Ovary (tissue), 9 donors: ENCODE measurements around the gene PTPN14. TPM values are rescaled to one million over a fixed set of nuclear protein-coding genes. Genes with fewer than 3 reads are reported as not detected.

Source experiments
- DNase-seq, 5 donors: peaks; one replicate each; pipeline ENCODE4 v3.0.0-alpha.2; 2019 to 2020
- H3K27ac ChIP-seq, 2 donors: fragments of 200-600 bp; one replicate each; pipeline versions ENCODE4 v1.5.1 to v1.8.0; 2019 to 2022
- H3K27me3 ChIP-seq: fragments of 200-600 bp; one replicate; pipeline ENCODE4 v1.8.0; 2022
- H3K36me3 ChIP-seq: fragments of 200-600 bp; sonication (generic); one replicate; pipeline ENCODE4 v1.5.1; 2019
- H3K4me1 ChIP-seq: one replicate; pipeline ENCODE4 v1.8.1; 2013; ENCODE audit warnings: mild to moderate bottlenecking, moderate library complexity; ENCODE audit not compliant: insufficient read depth
- H3K4me3 ChIP-seq: fragments of 200-600 bp; sonication (generic); one replicate; pipeline ENCODE4 v1.5.1; 2017
- H3K9me3 ChIP-seq, 2 donors: fragments of 200-600 bp in 1 of 2; sonication (generic) in 1 of 2; one replicate each; pipeline versions ENCODE4 v1.5.1 to v1.8.1; 2013 to 2019; ENCODE audit warnings: mild to moderate bottlenecking in 1 of 2, moderate library complexity in 1 of 2
- CTCF ChIP-seq, 3 donors: fragments of 450-650 bp in 2 of 3; fragments of 200-600 bp in 1 of 3; IDR thresholded peaks; one replicate each; pipeline versions ENCODE4 v1.5.1 to v1.8.0; 2016 to 2022; ENCODE audit warnings: antibody characterized with exemption in 3 of 3, mild to moderate bottlenecking in 1 of 3
- EP300 ChIP-seq: sonication (generic); formaldehyde crosslinking; IDR thresholded peaks from one replicate; pipeline ENCODE4 v1.6.1; 2017; ENCODE audit warnings: antibody characterized with exemption
- POLR2A ChIP-seq: fragments of 450-650 bp; IDR thresholded peaks from one replicate; pipeline ENCODE4 v1.6.1; 2017; ENCODE audit warnings: antibody characterized with exemption, mild to moderate bottlenecking, moderate library complexity
- WGBS, 3 donors: extraction: QIAGEN DNeasy Blood & Tissue Kit in 1 of 3; methylation state at CpG; one replicate each; pipeline versions ENCODE4 v1.1.5 to v1.1.7; 2013 to 2017; 5-methylcytosine and 5-hydroxymethylcytosine counted together
- intact Hi-C, 4 donors: fragments of 100-400 bp; cut with DNase I; formaldehyde crosslinking; loops; one replicate each; pipeline versions ENCODE4 v1.11.0 to v1.15.1; 2022 to 2023
- polyA plus RNA-seq, 2 donors: library from polyadenylated mRNA; stranded (reverse); fragments of 200-250 nt in 1 of 2; fragments of 350-450 nt in 1 of 2; fragmentation: Illumina TruSeq in 1 of 2; extraction: RNeasy Lipid Tissue Mini Kit (QIAGEN cat#74804) in 1 of 2; gene quantifications; one replicate each; pipeline ENCODE4 v1.2.3, GENCODE V29; 2013 to 2014
- total RNA-seq, 7 donors: library from RNA; depleted of rRNA in 2 of 7; stranded (reverse); fragments of >200 nt in 2 of 7; fragmentation: NEBNext Ultra II Directional in 3 of 7; extraction: Animal tissue kit (Norgen Biotek cat#: 25700) in 3 of 7; gene quantifications; one replicate each; pipeline versions ENCODE4 v1.1.0 to v1.2.4, GENCODE V29; 2016 to 2023
- donor health status: DM: no; HTN: no; CAD: no; lungs with moderate emphysema.
- donor health status: DM: no; HTN: no; CAD: no.
- donor health status: Bipolar disorder and iron deficiency.
- donor health status: DM: yes; HTN: yes; CAD: no.
- donor health status: DM: no; HTN: no; CAD: no.
- donor health status: DM: yes; HTN: yes; CAD: no.

The PTPN14 gene
- total and polyA plus RNA-seq, 9 donors = 7.6 to 68.9 (median 41.1) TPM

- H3K9me3 ChIP-seq = no peaks in the 10 kb centered on the region
- H3K27me3 ChIP-seq = no peaks in the 10 kb centered on the region
- no peak for TF ChIP-seq EP300
- TF ChIP-seq CTCF (IDR thresholded peaks at IDR 0.05) = no peak
- no peak for TF ChIP-seq POLR2A
- no peak overlapping the region for H3K27ac ChIP-seq
- 43 to 64% (median 61%) methylated on average over 6 of the region's 6 CpGs for WGBS, 3 donors
- DNase-seq = no peak
- intact Hi-C loops = no loop called here
- peaks cover 2% of the 10 kb centered on the region for H3K4me1 ChIP-seq
- H3K4me3 ChIP-seq = no peak overlapping the region
- no peaks in the 10 kb centered on the region for H3K36me3 ChIP-seq
Observed at GRCh38 chr1:214318356-214318755, 233.0 kb downstream of the PTPN14 start.

- 81 to 87% (median 86%) methylated on average over 5 of the region's 5 CpGs for WGBS, 3 donors
- no peak overlapping the region for H3K27ac ChIP-seq
- H3K27me3 ChIP-seq = no peaks in the 10 kb centered on the region
- peaks cover 2% of the 10 kb centered on the region for H3K4me1 ChIP-seq
- TF ChIP-seq CTCF (IDR thresholded peaks at IDR 0.05) (no peak), EP300 (no peak), POLR2A (no peak)
- intact Hi-C loops = no loop called here
- H3K4me3 ChIP-seq = no peak overlapping the region
- no peaks in the 10 kb centered on the region for H3K9me3 ChIP-seq
- no peaks in the 10 kb centered on the region for H3K36me3 ChIP-seq
- DNase-seq = no peak
Observed at GRCh38 chr1:214317734-214318133, 233.7 kb downstream of the PTPN14 start.

- DNase-seq = no peak
- no peaks in the 10 kb centered on the region for H3K36me3 ChIP-seq
- no peaks in the 10 kb centered on the region for H3K9me3 ChIP-seq
- H3K27me3 ChIP-seq = no peaks in the 10 kb centered on the region
- intact Hi-C loops = no loop called here
- no peak overlapping the region for H3K4me3 ChIP-seq
- peaks cover 3% of the 10 kb centered on the region for H3K4me1 ChIP-seq
- WGBS, 3 donors = 71 to 79% (median 78%) methylated on average over 4 of the region's 4 CpGs
- H3K27ac ChIP-seq = no peak overlapping the region
- TF ChIP-seq POLR2A (no peak), CTCF (IDR thresholded peaks at IDR 0.05) (no peak), EP300 (no peak)
Observed at GRCh38 chr1:214317300-214317699, 234.1 kb downstream of the PTPN14 start.

DNA sequence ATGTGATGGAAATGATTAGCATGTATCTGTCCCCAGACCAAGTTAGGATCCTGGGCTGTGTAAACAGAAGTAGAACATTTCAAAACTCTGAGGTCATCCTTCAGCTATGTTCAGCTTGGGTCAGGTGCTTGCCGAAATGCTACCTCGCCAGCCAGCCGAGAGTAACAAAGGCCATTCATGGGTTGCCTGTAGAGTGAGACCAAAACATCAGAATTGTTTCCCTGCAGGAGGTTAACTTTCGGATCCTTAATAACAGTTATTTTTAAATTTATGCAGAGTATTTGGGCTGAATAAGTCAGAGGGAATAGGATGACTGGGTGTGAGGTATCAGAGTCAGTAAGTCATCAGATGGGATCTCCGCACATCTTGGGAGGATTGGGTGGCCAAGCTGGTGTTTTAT lies 234.8 kb downstream of the PTPN14 start:
- Histone ChIP-seq H3K9me3 (no peaks in the 10 kb centered on the region), H3K4me1 (peaks cover 3% of the 10 kb centered on the region), H3K36me3 (no peaks in the 10 kb centered on the region), H3K27ac (no peak overlapping the region), H3K4me3 (no peak overlapping the region), H3K27me3 (no peaks in the 10 kb centered on the region)
- 91 to 96% (median 91%) methylated on average over 5 of the region's 5 CpGs for whole genome bisulfite sequencing, 3 donors
- TF ChIP-seq POLR2A (no peak), CTCF (IDR thresholded peaks at IDR 0.05) (no peak), EP300 (no peak)
- DNase-seq = no peak
- intact Hi-C loops = no loop called here
